T-cell (primary cell): ENCODE results near the gene IRX2. TPM values are rescaled to one million over a fixed set of nuclear protein-coding genes. Genes with fewer than 3 reads are reported as not detected.

ENCODE experiments used
- ATAC-seq, 4 experiments: fragments of 200-7000 bp in 3 of 4; fragments of 150-1000 bp in 1 of 4; cut with Tn5 transposase; replicated peaks in 1 of 4; 1 replicate in 3 of 4; 2 replicates in 1 of 4; pipeline ENCODE4 v1.10.0; 2021; ENCODE audit warnings: moderate library complexity in 3 of 4, mild to moderate bottlenecking in 2 of 4, moderate number of reproducible peaks in 1 of 4
- CTCF ChIA-PET, 2 donors: fragments of 300-600 bp; sonication (Branson Sonifier 250); formaldehyde crosslinking; loops; one replicate each; lab custom pipeline; 2022; ENCODE audit warnings: antibody characterized with exemption in 2 of 2; lab: Charles Lee
- POLR2A ChIA-PET, 2 donors: fragments of 300-600 bp; sonication (Branson Sonifier 250); formaldehyde crosslinking; loops; one replicate each; lab custom pipeline; 2022; ENCODE audit warnings: antibody characterized with exemption in 2 of 2; lab: Charles Lee
- DNase-seq, 35 experiments: peaks; one replicate each; pipeline versions ENCODE4 v3.0.0 to v3.0.0-alpha.2; 2013 to 2023
- H3K27ac ChIP-seq: one replicate; pipeline ENCODE4 v1.5.1; 2013; ENCODE audit warnings: low read length
- H3K27me3 ChIP-seq, 2 experiments: replicated peaks in 1 of 2; 1 replicate in 1 of 2; 2 replicates in 1 of 2; pipeline versions ENCODE4 v1.6.1 to v1.7.0; 2013; ENCODE audit warnings: low read length in 1 of 2, mixed read lengths in 1 of 2; ENCODE audit not compliant: control insufficient read depth in 2 of 2, insufficient read depth in 2 of 2; ENCODE audit errors: extremely low read depth in 1 of 2
- H3K36me3 ChIP-seq, 2 donors: 1 replicate in 1 of 2; 2 replicates in 1 of 2; pipeline versions ENCODE4 v1.6.1 to v1.7.0; 2013; ENCODE audit warnings: low read length in 1 of 2; ENCODE audit not compliant: control insufficient read depth in 2 of 2, insufficient read depth in 1 of 2; ENCODE audit errors: extremely low read depth in 1 of 2
- H3K4me1 ChIP-seq, 2 experiments: 1 replicate in 1 of 2; 2 replicates in 1 of 2; pipeline versions ENCODE4 v1.6.1 to v1.7.0; 2013; ENCODE audit warnings: low read length in 2 of 2, mixed read lengths in 1 of 2; ENCODE audit not compliant: insufficient read depth in 2 of 2, control insufficient read depth in 1 of 2; ENCODE audit errors: extremely low read depth in 1 of 2
- H3K4me3 ChIP-seq, 2 donors: 1 replicate in 1 of 2; 2 replicates in 1 of 2; pipeline versions ENCODE4 v1.5.1 to v1.7.0; 2013; ENCODE audit warnings: mild to moderate bottlenecking in 2 of 2, low read length in 1 of 2, moderate library complexity in 1 of 2; ENCODE audit not compliant: control insufficient read depth in 1 of 2; ENCODE audit errors: extremely low read depth in 1 of 2
- H3K9me3 ChIP-seq: 2 replicates; pipeline ENCODE4 v1.7.0; 2013
- H3K27ac Mint-ChIP-seq, 2 donors: one replicate each; pipeline ENCODE4 v1.8.0; 2020 to 2021; ENCODE audit warnings: mild to moderate bottlenecking in 2 of 2, mixed read lengths in 2 of 2
- H3K27me3 Mint-ChIP-seq, 2 donors: one replicate each; pipeline ENCODE4 v1.8.0; 2021 to 2022; ENCODE audit warnings: mixed read lengths in 2 of 2
- H3K36me3 Mint-ChIP-seq: one replicate; pipeline ENCODE4 v1.8.0; 2021; ENCODE audit warnings: mixed read lengths
- H3K4me1 Mint-ChIP-seq, 3 donors: one replicate each; pipeline ENCODE4 v1.8.0; 2020 to 2022; ENCODE audit warnings: mixed read lengths in 3 of 3, mild to moderate bottlenecking in 1 of 3
- H3K4me3 Mint-ChIP-seq, 3 donors: one replicate each; pipeline ENCODE4 v1.8.0; 2020 to 2022; ENCODE audit warnings: mild to moderate bottlenecking in 3 of 3, mixed read lengths in 3 of 3, moderate library complexity in 3 of 3
- H3K9me3 Mint-ChIP-seq, 3 donors: one replicate each; pipeline ENCODE4 v1.8.0; 2020 to 2022; ENCODE audit warnings: mixed read lengths in 3 of 3
- WGBS: methylation state at CpG from one replicate; pipeline ENCODE4 v1.1.5; 2013; ENCODE audit warnings: missing lambda C conversion rate; ENCODE audit not compliant: insufficient coverage; 5-methylcytosine and 5-hydroxymethylcytosine counted together
- total RNA-seq, 35 experiments: library from RNA in 6 of 35; stranded (reverse) in 6 of 35; fragments of 120-200 nt in 1 of 35; gene quantifications; one replicate each; pipeline versions ENCODE4 v1.2.1 to v1.2.4 and lab custom pipeline; 2013 to 2026

Gene IRX2
- total RNA-seq, 5 donors from 2014 or later (not counting 1 experiment from before 2014, with no cell fraction given), result 0.13 to 0.26 TPM; not detected in 3

GRCh38 chr5:2697041-2697440, 54.4 kb downstream of the IRX2 start:
- no peaks in the 10 kb centered on the region for H3K9me3 ChIP-seq
- 96% methylated on average over 4 of the region's 9 CpGs for WGBS
- H3K4me3 ChIP-seq, result no peak overlapping the region
- H3K27ac ChIP-seq, result no peak overlapping the region
- no peaks in the 10 kb centered on the region for H3K4me1 ChIP-seq
- Mint-ChIP-seq H3K36me3 (no peaks in the 10 kb centered on the region), H3K27ac (no peak overlapping the region), H3K4me1 (no peaks in the 10 kb centered on the region), H3K9me3 (peaks cover 3 to 17% (median 4%) of the 10 kb centered on the region in 3 donors), H3K4me3 (no peak overlapping the region), H3K27me3 (no peaks in the 10 kb centered on the region)
- peaks cover 0 to 7% of the 10 kb centered on the region in 2 experiments for H3K27me3 ChIP-seq
- DNase-seq (no peak), ATAC-seq (no peak)
- POLR2A ChIA-PET, result no interaction called here
- H3K36me3 ChIP-seq, result no peaks in the 10 kb centered on the region
- CTCF ChIA-PET, result no interaction called here
